OCI-LY7 (cell line): ENCODE measurements around the gene TSPAN7. TPM values are rescaled to one million over a fixed set of nuclear protein-coding genes. Genes with fewer than 3 reads are reported as not detected.

ENCODE experiments used
- BruUV-seq: library from RNA; stranded (reverse); fragments of 400-500 nt; replicated peaks from 2 replicates; lab custom pipeline; 2021; lab: Mats Ljungman, UMichigan
- CTCF ChIA-PET: fragments of 300-600 bp; sonication (Branson Sonifier 250); formaldehyde crosslinking; loops from one replicate; lab custom pipeline; 2022; ENCODE audit warnings: antibody characterized with exemption; ENCODE audit not compliant: unreplicated experiment; lab: Charles Lee
- POLR2A ChIA-PET: fragments of 300-600 bp; sonication (Branson Sonifier 250); formaldehyde crosslinking; loops from one replicate; lab custom pipeline; 2022; ENCODE audit warnings: antibody characterized with exemption; lab: Charles Lee
- DNase-seq: peaks from one replicate; pipeline ENCODE4 v3.0.0-alpha.2; 2015; ENCODE audit warnings: low spot score
- H2AFZ ChIP-seq: fragments of 200-600 bp; sonication (generic), shearing (Covaris generic); 2 replicates; pipeline ENCODE4 v1.6.1; 2014; ENCODE audit warnings: mild to moderate bottlenecking, antibody characterized with exemption, low read length, moderate library complexity
- H3K27ac ChIP-seq: fragments of 200-600 bp; sonication (generic); 2 replicates; pipeline ENCODE4 v1.5.1; 2014; ENCODE audit warnings: mixed run types, low read depth, mild to moderate bottlenecking, moderate library complexity, low read length, inconsistent platforms; ENCODE audit not compliant: poor library complexity, severe bottlenecking
- H3K36me3 ChIP-seq: fragments of 200-600 bp; sonication (generic); 2 replicates; pipeline ENCODE4 v1.6.1; 2014; ENCODE audit warnings: mild to moderate bottlenecking, antibody characterized with exemption, low read length, moderate library complexity, mixed read lengths; ENCODE audit not compliant: insufficient read depth
- H3K4me1 ChIP-seq: fragments of 200-600 bp; sonication (generic); 2 replicates; pipeline ENCODE4 v1.5.1; 2014; ENCODE audit warnings: mild to moderate bottlenecking, low read length; ENCODE audit not compliant: insufficient read depth, poor library complexity, severe bottlenecking
- H3K4me2 ChIP-seq: fragments of 200-600 bp; sonication (generic); 2 replicates; pipeline ENCODE4 v1.6.1; 2014; ENCODE audit warnings: mild to moderate bottlenecking, low read length
- H3K4me3 ChIP-seq: fragments of 200-600 bp; sonication (generic); 2 replicates; pipeline ENCODE4 v1.5.1; 2014; ENCODE audit warnings: mild to moderate bottlenecking, low read depth, low read length; ENCODE audit not compliant: poor library complexity, severe bottlenecking
- H3K79me2 ChIP-seq: fragments of 200-600 bp; sonication (generic); 2 replicates; pipeline ENCODE4 v1.6.1; 2016; ENCODE audit warnings: low read depth, mild to moderate bottlenecking, low read length, moderate library complexity, mixed read lengths; ENCODE audit not compliant: insufficient read depth
- H3K9me2 ChIP-seq: fragments of 200-600 bp; sonication (generic); 2 replicates; pipeline ENCODE4 v1.6.1; 2016; ENCODE audit warnings: mild to moderate bottlenecking, low read length, mixed read lengths; ENCODE audit not compliant: insufficient read depth
- H3K9me3 ChIP-seq: fragments of 200-600 bp; sonication (generic); 2 replicates; pipeline ENCODE4 v1.6.1; 2014; ENCODE audit warnings: mild to moderate bottlenecking, mixed run types, low read length, mixed read lengths
- H4K20me1 ChIP-seq: fragments of 200-600 bp; sonication (generic); 2 replicates; pipeline ENCODE4 v1.6.1; 2014; ENCODE audit warnings: mild to moderate bottlenecking, antibody characterized with exemption, low read length, moderate library complexity, mixed read lengths; ENCODE audit not compliant: insufficient read depth
- EZH2phosphoT487 ChIP-seq: fragments of 200-600 bp; sonication (generic); IDR thresholded peaks from 2 replicates; pipeline ENCODE4 v1.6.1; 2018; ENCODE audit warnings: low read depth, borderline replicate concordance, mild to moderate bottlenecking, mixed run types, antibody characterized with exemption, low read length, moderate library complexity, mixed read lengths
- intact Hi-C: fragments of 100-400 bp; cut with micrococcal nuclease; formaldehyde crosslinking; loops from one replicate; pipeline ENCODE4 v1.10.0; 2022; ENCODE audit not compliant: unreplicated experiment
- total RNA-seq, 2 experiments: library from RNA; depleted of rRNA in 1 of 2; stranded (reverse); fragments of >200 nt in 1 of 2; shearing (Covaris generic) in 1 of 2; gene quantifications; 2 replicates each; pipeline ENCODE4 v1.2.3, GENCODE V29; 2014 to 2022
- TF ChIP-seq, protein P1 (sequence below): fragments of 200-600 bp; sonication (generic); conservative IDR thresholded peaks from 2 replicates; pipeline ENCODE4 v1.5.1; 2014; ENCODE audit warnings: mild to moderate bottlenecking, antibody characterized with exemption, low read length, moderate library complexity, mixed read lengths

Gene TSPAN7
- total RNA-seq, 2 experiments from 2014 or later: not detected

GRCh38 chrX:38657562-38657961 lies 96.2 kb downstream of the TSPAN7 start:
- CTCF ChIA-PET: no interaction called here
- intact Hi-C loops: no loop called here
- H3K4me1 ChIP-seq: no peaks in the 10 kb centered on the region

DNA sequence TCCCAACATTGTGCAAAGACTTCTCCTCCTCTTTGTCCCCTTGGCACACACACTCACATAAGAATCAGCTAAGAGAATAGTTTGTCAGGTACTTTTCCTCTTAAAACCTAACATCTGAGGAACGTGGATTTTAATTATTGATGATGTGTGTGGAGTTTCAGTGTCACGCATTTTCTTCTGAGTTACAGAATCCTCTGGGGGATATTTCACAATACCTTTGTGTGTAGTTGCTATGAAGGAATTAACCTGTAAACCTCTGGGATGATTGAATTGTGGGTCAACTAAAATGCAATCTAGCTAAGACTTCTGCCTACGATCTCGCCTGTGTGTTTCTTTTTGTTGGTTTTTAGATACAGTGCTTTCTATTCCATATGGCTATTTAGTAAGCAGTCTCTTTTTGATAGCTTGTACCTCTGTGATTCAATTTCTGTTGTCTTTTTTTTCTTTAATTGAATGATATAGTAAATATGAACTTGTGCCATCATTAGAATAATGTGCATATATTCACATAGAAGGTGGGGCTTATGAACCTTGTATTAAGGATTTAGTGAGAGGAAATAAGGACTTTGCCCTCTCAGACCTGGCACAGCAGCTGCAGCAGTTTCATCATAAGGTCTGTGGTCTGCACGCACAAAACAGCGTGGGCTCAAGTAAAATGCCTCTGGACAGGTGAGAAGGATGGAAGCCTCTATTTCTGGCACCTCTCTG lies 99.2 kb downstream of the TSPAN7 start:
- no peaks in the 10 kb centered on the region for H3K79me2 ChIP-seq
- no peaks in the 10 kb centered on the region for H3K9me2 ChIP-seq
- no peaks in the 10 kb centered on the region for H4K20me1 ChIP-seq
- H3K4me2 ChIP-seq: no peak overlapping the region
- no peak overlapping the region for H2AFZ ChIP-seq
- ChIA-PET POLR2A (no interaction called here), CTCF (no interaction called here)
- H3K27ac ChIP-seq: no peak overlapping the region
- no TSS peak for BruUV-seq
- H3K9me3 ChIP-seq: no peaks in the 10 kb centered on the region
- intact Hi-C loops: loop anchor here (5.0 kb wide), 1 partner anchor 492 kb away; no protein-coding TSS in a partner anchor
- DNase-seq: no peak
- no peak overlapping the region for H3K4me3 ChIP-seq
- H3K4me1 ChIP-seq: no peaks in the 10 kb centered on the region
- no peaks in the 10 kb centered on the region for H3K36me3 ChIP-seq
- TF ChIP-seq, protein P1, sequence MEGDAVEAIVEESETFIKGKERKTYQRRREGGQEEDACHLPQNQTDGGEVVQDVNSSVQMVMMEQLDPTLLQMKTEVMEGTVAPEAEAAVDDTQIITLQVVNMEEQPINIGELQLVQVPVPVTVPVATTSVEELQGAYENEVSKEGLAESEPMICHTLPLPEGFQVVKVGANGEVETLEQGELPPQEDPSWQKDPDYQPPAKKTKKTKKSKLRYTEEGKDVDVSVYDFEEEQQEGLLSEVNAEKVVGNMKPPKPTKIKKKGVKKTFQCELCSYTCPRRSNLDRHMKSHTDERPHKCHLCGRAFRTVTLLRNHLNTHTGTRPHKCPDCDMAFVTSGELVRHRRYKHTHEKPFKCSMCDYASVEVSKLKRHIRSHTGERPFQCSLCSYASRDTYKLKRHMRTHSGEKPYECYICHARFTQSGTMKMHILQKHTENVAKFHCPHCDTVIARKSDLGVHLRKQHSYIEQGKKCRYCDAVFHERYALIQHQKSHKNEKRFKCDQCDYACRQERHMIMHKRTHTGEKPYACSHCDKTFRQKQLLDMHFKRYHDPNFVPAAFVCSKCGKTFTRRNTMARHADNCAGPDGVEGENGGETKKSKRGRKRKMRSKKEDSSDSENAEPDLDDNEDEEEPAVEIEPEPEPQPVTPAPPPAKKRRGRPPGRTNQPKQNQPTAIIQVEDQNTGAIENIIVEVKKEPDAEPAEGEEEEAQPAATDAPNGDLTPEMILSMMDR: no peak
- TF ChIP-seq EZH2phosphoT487: no peak

More at GRCh38 chrX:38657562-38657961, 96.2 kb downstream of the TSPAN7 start:
- H3K4me2 ChIP-seq: no peak overlapping the region
- no peaks in the 10 kb centered on the region for H3K9me2 ChIP-seq
- H3K79me2 ChIP-seq: no peaks in the 10 kb centered on the region
- no TSS peak for BruUV-seq
- TF ChIP-seq, protein P1: no peak
- TF ChIP-seq EZH2phosphoT487: no peak
- H2AFZ ChIP-seq: no peak overlapping the region
- H4K20me1 ChIP-seq: no peaks in the 10 kb centered on the region
- H3K9me3 ChIP-seq: no peaks in the 10 kb centered on the region
- H3K27ac ChIP-seq: no peak overlapping the region
- POLR2A ChIA-PET: no interaction called here
- no peak overlapping the region for H3K4me3 ChIP-seq
- no peaks in the 10 kb centered on the region for H3K36me3 ChIP-seq
- DNase-seq: no peak

- POLR2A ChIA-PET: no interaction called here
- BruUV-seq: no TSS peak
Observed at GRCh38 chrX:38661103-38661441, 99.7 kb downstream of the TSPAN7 start.

More at GRCh38 chrX:38661103-38661441, 99.7 kb downstream of the TSPAN7 start:
- Histone ChIP-seq H3K9me3 (no peaks in the 10 kb centered on the region), H3K9me2 (no peaks in the 10 kb centered on the region), H3K4me3 (no peak overlapping the region), H3K79me2 (no peaks in the 10 kb centered on the region), H4K20me1 (no peaks in the 10 kb centered on the region), H3K4me1 (no peaks in the 10 kb centered on the region), H3K27ac (no peak overlapping the region), H3K4me2 (no peak overlapping the region), H2AFZ (no peak overlapping the region), H3K36me3 (no peaks in the 10 kb centered on the region)
- TF ChIP-seq, protein P1: no peak
- no peak for TF ChIP-seq EZH2phosphoT487
- CTCF ChIA-PET: no interaction called here
- intact Hi-C loops: loop anchor here (5.0 kb wide), 1 partner anchor 491 kb away; no protein-coding TSS in a partner anchor
- DNase-seq: no peak
